ENCODE data around the gene LTO1.

Gene LTO1

GRCh38 chr11:69657456-69657910 is 17.7 kb downstream of the LTO1 start:
- DNase-seq (ENCODE audit: low read depth) = no peak

- DNase-seq (ENCODE audit: low read depth) = no peak
Observed at GRCh38 chr11:69656536-69657455, 18.4 kb downstream of the LTO1 start.

GRCh38 chr11:69655479-69656428 is 19.4 kb downstream of the LTO1 start:
- DNase-seq (ENCODE audit: low read depth) = no peak

GRCh38 chr11:69654660-69655478 is 20.3 kb downstream of the LTO1 start:
- no peak for DNase-seq (ENCODE audit: low read depth)

GRCh38 chr11:69654001-69654659 is 21.0 kb downstream of the LTO1 start:
- DNase-seq (ENCODE audit: low read depth) = no peak

- no peak for DNase-seq (ENCODE audit: low read depth)
Observed at GRCh38 chr11:69653406-69653960, 21.7 kb downstream of the LTO1 start.

GRCh38 chr11:69652999-69653398 is 22.2 kb downstream of the LTO1 start:
- DNase-seq (ENCODE audit: low read depth) = no peak

GRCh38 chr11:69651834-69652620 is 23.1 kb downstream of the LTO1 start:
- DNase-seq (ENCODE audit: low read depth) = no peak

- no peak for DNase-seq (ENCODE audit: low read depth)
Observed at GRCh38 chr11:69650832-69651344, 24.3 kb downstream of the LTO1 start.

GRCh38 chr11:69650081-69650831 is 24.9 kb downstream of the LTO1 start:
- no peak for DNase-seq (ENCODE audit: low read depth)

- DNase-seq (ENCODE audit: low read depth) = no peak
Observed at GRCh38 chr11:69649576-69649900, 25.6 kb downstream of the LTO1 start.

GRCh38 chr11:69648679-69649575 is 26.2 kb downstream of the LTO1 start:
- DNase-seq (ENCODE audit: low read depth) = no peak

- no peak for DNase-seq (ENCODE audit: low read depth)
Observed at GRCh38 chr11:69647761-69648497, 27.2 kb downstream of the LTO1 start.

- no peak for DNase-seq (ENCODE audit: low read depth)
Observed at GRCh38 chr11:69647390-69647748, 27.8 kb downstream of the LTO1 start.

- DNase-seq (ENCODE audit: low read depth) = no peak
Observed at GRCh38 chr11:69646493-69647389, 28.4 kb downstream of the LTO1 start.

- no peak for DNase-seq (ENCODE audit: low read depth)
Observed at GRCh38 chr11:69645801-69646492, 29.2 kb downstream of the LTO1 start.
